Stimulated activated naive CD8-positive, alpha-beta T cell treated with anti-CD3 and anti-CD28 coated beads, Interleukin-15, Interleukin-2, amounts not matched to agents 100 ng/mL and 50 ng/mL, for 24 hours (primary cell): Measurements from ENCODE around the gene CEPT1.
A peak's percentile ranks its signal among the peaks of the same experiment; 100 is the strongest.

Experiments used
- H3K27ac Mint-ChIP-seq: one replicate; pipeline ENCODE4 v1.8.0; 2021; ENCODE audit warnings: mild to moderate bottlenecking, mixed read lengths
- H3K27me3 Mint-ChIP-seq: one replicate; pipeline ENCODE4 v1.8.0; 2021; ENCODE audit warnings: mixed read lengths
- H3K36me3 Mint-ChIP-seq: one replicate; pipeline ENCODE4 v1.8.0; 2021; ENCODE audit warnings: low read depth, mixed read lengths
- H3K4me1 Mint-ChIP-seq: one replicate; pipeline ENCODE4 v1.8.0; 2021; ENCODE audit warnings: low read depth, mixed read lengths
- H3K4me3 Mint-ChIP-seq: one replicate; pipeline ENCODE4 v1.8.0; 2021; ENCODE audit warnings: mild to moderate bottlenecking, mixed read lengths
- H3K9me3 Mint-ChIP-seq: one replicate; pipeline ENCODE4 v1.8.0; 2021; ENCODE audit warnings: mixed read lengths

Gene CEPT1

DNA sequence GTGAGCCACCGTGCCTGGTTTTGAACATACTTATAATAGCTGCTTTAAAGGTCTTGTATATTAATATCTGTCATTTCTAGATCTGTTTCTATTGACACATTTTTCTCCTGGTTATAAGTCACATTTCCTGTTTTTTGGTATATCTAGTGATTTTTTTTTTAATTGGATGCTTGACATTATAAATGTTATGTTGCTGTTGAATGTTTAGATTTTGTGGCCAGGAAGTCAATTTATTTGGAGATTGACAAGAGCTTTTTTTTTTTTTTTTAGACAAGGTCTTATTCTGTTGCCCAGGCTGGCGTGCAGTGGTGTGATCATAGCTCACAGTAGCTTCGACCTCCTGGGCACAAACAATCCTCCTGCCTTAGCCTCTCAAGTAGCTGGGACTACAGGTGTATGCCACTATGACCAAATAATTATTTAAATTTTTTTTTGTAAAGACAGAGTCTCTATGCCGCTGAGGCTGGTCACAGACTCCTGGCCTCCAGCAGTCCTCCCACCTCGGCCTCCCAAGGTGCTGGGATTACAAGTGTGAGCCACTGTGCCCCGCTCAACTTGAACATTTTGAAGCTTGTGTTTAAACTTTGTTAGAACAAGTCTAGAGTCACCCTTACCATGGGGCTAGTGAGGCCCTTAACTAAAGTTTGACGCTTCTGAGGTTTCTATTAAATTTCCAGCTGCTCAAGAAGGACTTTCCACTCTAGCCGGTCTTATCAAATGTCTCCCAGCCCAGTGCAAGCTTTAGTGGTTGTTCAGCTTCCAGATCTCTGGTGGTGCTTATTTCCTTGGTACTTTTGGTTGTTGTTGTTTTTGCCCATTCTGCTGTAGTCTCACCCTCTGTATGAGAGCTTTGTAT, 78.9 kb downstream of the CEPT1 start:
- Mint-ChIP-seq H3K27ac (peak overlapping the region; percentile 92), H3K4me3 (peak overlapping the region; percentile 55), H3K9me3 (no peaks in the 10 kb centered on the region), H3K36me3 (no peaks in the 10 kb centered on the region), H3K4me1 (peaks cover 98% of the 10 kb centered on the region), H3K27me3 (no peaks in the 10 kb centered on the region)

DNA sequence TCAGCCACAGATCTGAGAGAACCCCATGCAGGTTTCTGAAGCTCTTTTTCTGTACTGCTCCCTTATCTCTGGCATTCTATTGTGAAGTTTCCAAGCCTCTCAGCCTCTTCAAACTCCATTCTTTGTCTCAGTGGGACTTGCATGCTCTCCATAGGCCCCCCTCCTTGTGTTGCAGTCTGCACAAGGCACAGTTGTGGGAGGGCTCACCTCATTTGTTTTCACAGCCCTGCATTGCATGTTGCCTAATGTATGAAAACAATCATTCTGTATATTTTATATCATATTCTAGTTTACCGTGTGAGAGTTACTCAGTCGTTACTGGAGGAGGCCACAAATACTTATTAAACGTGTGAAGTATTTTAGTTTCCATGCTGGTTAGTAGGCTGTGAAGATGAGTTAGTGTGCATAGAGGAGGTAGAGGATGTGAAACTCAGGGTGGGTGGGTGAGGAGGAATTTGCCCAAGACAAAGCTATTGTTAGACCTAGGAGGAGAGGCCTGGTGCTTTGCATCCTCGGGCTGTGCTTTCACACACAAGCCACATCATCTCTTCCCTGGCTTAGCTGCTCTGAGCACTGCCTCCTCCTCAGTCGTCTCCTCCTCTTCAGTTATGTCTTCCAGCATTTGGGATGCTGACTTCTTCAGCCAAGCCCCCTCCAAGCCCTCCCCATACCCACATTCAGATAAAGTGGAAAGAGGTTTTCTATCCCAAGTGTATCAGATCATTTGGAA, 79.7 kb downstream of the CEPT1 start:
- Mint-ChIP-seq H3K36me3 (no peaks in the 10 kb centered on the region), H3K27ac (peak overlapping the region; percentile 92), H3K4me3 (peak overlapping the region; percentile 47), H3K4me1 (peaks cover 96% of the 10 kb centered on the region), H3K9me3 (no peaks in the 10 kb centered on the region), H3K27me3 (no peaks in the 10 kb centered on the region)

DNA sequence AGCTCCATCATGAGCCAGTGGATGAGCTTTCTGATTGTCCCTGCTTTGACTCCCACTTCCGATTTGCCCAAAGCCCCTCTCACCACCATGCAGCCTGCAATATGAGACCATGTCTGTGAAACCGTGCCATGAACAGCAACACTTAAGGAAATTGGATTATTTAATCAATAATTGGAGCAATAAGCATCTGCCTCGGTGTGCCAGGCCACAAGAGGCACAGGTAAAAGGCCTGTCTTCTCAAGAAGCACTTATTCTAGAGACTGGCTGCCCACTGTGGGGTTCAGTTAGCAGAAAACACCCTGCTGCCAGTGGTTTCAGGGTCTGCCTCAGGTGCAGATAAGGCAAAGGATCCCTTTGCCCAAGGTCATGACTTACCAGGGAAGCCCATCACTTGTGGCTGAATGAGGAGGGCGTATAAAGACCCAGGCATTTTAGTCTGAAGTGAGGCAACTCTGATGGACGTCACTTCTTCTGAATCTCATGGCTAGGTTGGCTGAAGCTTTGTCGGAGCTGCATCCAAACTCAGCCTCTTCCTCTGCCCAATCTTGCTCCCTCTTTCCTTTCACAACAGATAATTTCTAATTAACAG, 80.4 kb downstream of the CEPT1 start:
- H3K36me3 Mint-ChIP-seq, result no peaks in the 10 kb centered on the region
- peak overlapping the region; percentile 32 for H3K4me3 Mint-ChIP-seq
- H3K9me3 Mint-ChIP-seq, result no peaks in the 10 kb centered on the region
- no peaks in the 10 kb centered on the region for H3K27me3 Mint-ChIP-seq
- H3K4me1 Mint-ChIP-seq, result peaks cover 96% of the 10 kb centered on the region
- peak overlapping the region; percentile 92 for H3K27ac Mint-ChIP-seq

DNA sequence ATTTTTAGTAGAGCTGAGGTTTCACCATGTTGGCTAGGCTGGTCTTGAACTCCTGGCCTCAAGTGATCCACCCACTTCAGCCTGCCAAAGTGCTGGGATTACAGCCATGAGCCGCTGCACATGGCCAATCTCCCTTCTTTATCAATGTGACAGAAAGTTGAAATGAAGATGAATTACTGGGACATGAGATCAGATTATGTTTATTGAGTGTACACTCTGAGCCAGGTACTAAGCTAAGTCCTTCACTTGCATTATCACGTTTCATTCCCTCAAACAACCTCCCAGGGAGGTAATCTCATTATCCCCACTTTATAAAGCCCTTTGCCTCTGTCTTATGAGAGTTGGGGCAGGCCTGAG, 81.2 kb downstream of the CEPT1 start:
- peaks cover 96% of the 10 kb centered on the region for H3K4me1 Mint-ChIP-seq
- peak overlapping the region; percentile 92 for H3K27ac Mint-ChIP-seq
- H3K36me3 Mint-ChIP-seq, result no peaks in the 10 kb centered on the region
- peak overlapping the region; percentile 65 for H3K4me3 Mint-ChIP-seq
- H3K9me3 Mint-ChIP-seq, result no peaks in the 10 kb centered on the region
- H3K27me3 Mint-ChIP-seq, result no peaks in the 10 kb centered on the region

DNA sequence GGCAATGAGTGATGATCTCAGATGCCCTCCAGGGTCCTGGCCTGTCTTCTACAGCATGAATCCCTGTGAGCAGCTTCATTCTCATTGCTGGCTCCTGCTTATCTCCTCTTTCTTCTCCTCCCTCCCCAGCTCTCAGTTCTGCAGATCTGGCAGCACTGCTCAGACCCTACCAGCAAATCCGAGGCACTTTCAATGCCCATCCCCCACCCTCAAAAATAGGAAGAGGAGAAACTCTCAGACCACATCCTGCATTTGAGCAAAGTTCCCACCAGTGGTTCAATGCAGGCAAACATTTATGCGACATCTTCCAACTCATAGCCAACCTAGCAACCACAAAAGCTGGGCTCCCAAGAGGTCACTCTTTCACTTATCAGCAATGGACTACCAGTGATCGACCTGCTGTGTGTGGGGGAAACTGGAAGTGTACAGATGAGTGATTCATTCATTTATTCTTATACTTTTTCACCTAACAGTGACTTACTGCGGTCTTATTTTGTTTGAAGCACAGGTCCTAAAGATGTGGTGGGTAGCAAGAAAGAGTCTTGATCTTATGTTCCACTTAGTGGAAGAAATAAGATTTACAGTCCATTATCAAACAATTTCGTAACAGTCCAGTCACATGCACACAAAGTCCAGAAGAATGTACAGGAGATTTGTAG, 81.7 kb downstream of the CEPT1 start:
- H3K9me3 Mint-ChIP-seq, result no peaks in the 10 kb centered on the region
- no peaks in the 10 kb centered on the region for H3K36me3 Mint-ChIP-seq
- no peaks in the 10 kb centered on the region for H3K27me3 Mint-ChIP-seq
- peak overlapping the region; percentile 92 for H3K27ac Mint-ChIP-seq
- H3K4me3 Mint-ChIP-seq, result peak overlapping the region; percentile 65
- peaks cover 96% of the 10 kb centered on the region for H3K4me1 Mint-ChIP-seq

DNA sequence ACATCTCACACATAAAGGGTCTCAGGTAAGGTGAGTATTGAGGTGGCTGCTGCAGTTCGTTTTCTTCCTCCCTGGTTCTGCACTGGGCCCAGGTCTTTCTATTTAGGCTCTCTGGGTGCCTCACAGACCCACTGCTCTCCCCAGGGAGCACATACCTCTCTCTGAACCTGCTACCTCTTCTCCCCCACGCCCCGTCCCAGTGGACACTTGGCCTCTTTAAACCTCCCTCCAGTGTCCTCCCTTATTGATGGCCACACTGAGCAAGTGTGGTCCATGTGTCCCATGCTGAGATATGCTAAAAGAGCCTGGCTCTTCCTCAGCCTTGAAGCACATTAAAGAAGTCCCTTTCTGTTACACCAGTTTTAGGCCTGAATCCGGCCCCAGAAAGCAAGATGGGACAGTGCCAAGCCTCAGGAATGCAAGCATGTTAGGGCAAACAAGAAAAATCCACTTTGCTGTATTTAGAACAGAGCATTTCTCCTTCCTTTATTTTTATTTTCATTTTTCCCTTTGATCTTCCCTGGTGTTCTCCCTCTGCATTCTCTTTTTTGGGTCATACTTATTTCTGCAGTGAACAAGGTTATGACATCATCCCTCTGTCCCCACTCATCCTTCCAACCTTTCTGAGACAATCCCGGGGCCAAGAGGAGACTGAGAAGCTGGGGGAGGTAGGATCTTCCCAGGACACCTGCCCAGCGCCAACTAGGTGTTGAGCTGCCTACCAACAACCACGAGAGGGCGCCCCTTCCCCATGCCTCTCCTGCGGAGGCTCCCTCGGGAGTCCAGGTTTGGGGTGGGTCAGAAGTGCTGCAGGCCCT, 82.5 kb downstream of the CEPT1 start:
- no peaks in the 10 kb centered on the region for H3K36me3 Mint-ChIP-seq
- H3K4me1 Mint-ChIP-seq, result peaks cover 96% of the 10 kb centered on the region
- no peaks in the 10 kb centered on the region for H3K9me3 Mint-ChIP-seq
- peak overlapping the region; percentile 65 for H3K4me3 Mint-ChIP-seq
- H3K27me3 Mint-ChIP-seq, result no peaks in the 10 kb centered on the region
- peak overlapping the region; percentile 92 for H3K27ac Mint-ChIP-seq

DNA sequence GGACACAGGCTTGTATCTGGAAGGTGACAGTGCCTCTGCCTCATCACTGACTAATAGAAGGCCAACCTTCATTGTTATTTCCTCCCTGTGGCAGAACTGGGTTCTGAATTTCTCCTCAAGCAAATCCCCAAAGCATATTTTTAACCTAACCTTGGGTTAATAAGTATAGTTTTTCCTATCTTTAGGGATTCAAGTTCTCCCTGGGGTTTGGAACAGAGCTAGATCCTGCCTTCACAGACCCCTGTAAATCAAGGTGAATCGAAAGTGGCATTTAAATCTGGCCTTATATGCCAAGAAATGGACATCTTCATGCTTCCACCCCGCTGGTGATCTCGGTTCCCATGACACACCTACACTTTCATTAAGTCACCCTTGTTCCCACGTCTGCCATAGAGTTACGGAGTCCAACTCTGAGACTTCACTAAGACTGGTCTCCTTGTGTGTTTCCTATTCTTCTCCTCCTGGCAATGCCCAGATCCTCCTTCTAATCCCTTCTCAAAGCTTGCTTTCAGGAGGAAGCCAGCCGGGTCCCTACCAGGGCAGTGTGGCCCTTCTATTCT, 83.2 kb downstream of the CEPT1 start:
- Mint-ChIP-seq H3K27me3 (no peaks in the 10 kb centered on the region), H3K4me3 (no peak overlapping the region), H3K36me3 (no peaks in the 10 kb centered on the region), H3K9me3 (no peaks in the 10 kb centered on the region), H3K27ac (peak overlapping the region; percentile 92), H3K4me1 (peaks cover 96% of the 10 kb centered on the region)

DNA sequence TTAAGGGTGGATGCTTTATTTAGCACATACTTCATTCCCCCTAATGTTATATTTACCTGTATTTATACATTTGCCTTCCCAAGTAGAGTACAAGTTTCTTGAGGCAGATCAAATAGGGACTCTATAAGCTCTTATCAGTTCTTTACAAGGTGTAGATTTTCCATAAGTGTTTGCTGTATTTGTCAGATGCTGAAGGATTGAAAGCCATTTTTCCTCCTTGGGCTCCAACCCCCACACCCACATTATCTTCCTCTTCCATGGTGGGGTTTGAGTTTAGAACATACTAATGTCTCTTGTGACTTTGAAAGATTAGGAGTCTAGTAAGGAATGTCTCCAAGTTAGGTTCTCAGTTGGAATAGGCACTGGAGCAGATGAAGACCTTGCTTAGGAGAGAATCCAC, 85.1 kb downstream of the CEPT1 start:
- H3K27ac Mint-ChIP-seq, result peak overlapping the region; percentile 57
- H3K9me3 Mint-ChIP-seq, result no peaks in the 10 kb centered on the region
- no peaks in the 10 kb centered on the region for H3K27me3 Mint-ChIP-seq
- peak overlapping the region; percentile 74 for H3K4me3 Mint-ChIP-seq
- H3K4me1 Mint-ChIP-seq, result peaks cover 93% of the 10 kb centered on the region
- no peaks in the 10 kb centered on the region for H3K36me3 Mint-ChIP-seq

DNA sequence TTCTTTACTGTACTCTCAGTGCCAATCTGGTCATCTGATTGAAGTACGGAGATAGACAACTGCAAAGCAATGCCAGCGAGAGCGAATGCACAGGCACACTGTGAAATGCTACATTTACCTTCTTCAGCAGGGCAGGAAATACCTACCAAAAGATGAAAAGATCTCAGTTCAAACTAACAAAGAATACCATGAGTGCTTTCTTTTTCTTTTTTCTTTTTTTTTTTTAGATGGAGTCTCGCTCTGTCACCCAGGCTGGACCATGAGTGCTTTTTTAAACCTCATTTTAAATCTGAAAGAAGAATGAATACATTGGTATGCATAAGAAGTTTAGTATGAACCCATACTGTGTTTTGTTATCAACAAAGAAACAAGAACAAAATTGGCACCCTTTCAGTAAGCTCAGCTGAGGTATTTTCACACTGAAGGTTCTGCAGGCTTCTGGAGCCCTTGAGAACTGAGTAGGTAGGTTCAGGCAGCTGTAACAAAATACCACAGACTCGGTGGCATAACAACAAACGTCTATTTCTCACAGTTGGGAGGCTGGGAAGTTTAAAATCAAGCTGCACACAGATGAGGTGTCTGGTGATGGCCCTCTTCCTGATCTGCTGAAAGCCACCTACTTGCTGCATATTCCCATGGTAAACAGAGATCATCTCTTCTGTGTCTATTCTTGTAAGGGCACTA, 85.8 kb downstream of the CEPT1 start:
- Mint-ChIP-seq H3K27me3 (no peaks in the 10 kb centered on the region), H3K27ac (peak overlapping the region; percentile 57), H3K4me1 (peaks cover 92% of the 10 kb centered on the region), H3K9me3 (no peaks in the 10 kb centered on the region), H3K36me3 (no peaks in the 10 kb centered on the region), H3K4me3 (peak overlapping the region; percentile 74)

DNA sequence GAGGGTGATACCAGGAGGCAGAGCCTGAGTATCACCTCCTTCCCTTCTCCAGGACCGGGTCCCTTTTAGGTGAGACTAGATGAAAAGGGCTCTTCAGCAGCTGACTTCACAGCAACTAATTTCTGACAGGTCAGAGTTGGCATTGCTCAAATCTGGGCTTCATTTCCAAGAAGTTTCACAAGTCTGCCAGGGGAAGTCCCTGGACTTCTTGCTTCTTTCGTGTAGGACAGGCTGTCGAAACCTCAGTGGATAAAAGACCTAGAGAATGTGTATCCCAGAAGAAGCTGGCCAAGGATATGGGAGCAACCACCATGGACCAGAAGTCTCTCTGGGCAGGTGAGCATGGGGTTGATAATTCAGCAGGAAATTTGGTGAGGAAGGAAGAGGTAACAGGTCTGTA, 87.4 kb downstream of the CEPT1 start, which contains the start of gene CHI3L2:
TSS of gene CHI3L2 (plus strand) at position 280 of the 400 bp plus-strand sequence. CDS start at position 297, 17 bp downstream.
- H3K9me3 Mint-ChIP-seq, result no peaks in the 10 kb centered on the region
- peaks cover 90% of the 10 kb centered on the region for H3K4me1 Mint-ChIP-seq
- H3K4me3 Mint-ChIP-seq, result no peak within 1 kb of the TSS
- no peaks in the 10 kb centered on the region for H3K36me3 Mint-ChIP-seq
- no peaks in the 10 kb centered on the region for H3K27me3 Mint-ChIP-seq
- peak within 1 kb of the TSS; percentile 43 for H3K27ac Mint-ChIP-seq

DNA sequence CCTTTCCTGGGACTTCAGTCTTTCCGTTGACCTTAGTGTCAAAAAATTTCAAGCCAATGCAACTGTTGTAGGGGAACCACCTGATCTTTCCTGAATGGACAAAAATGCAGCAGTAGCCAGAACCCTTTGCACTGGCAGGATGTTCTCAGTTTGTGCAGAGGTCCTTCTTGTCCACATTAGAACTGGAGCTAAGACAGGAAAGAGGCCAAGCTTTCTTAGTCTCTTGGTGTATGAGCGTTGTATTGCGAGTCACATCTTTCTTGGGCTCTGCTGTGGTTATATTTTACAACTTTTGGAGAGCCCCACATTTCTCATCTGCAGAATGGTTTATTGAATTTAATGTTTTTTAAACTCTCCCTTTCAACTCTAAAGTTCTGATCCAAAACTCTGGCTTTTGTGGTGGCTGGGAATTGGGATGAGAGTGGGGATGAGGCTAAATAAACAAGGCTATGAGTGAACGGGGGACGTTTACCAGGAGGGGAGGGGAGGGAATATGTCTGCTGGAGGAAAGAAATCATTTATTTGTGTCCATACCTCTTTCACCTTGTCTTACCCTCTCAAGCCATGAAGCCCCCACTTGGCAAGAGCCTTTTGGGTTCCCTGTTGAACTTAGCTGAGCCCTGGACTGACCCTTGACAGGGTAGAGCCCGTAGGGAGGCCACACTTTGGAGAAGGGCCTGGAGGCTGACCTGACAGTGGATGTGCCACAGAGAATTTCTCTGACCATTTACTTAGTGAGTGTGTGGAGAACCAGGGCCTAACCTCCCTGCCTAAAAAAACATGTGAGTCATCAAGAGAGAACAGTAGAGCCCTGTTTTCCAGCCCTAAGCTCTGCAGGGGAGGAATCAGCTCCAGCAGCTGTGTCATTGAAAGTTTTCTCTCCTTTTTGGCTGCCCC, 88.1 kb downstream of the CEPT1 start:
- no peaks in the 10 kb centered on the region for H3K9me3 Mint-ChIP-seq
- peak overlapping the region; percentile 43 for H3K27ac Mint-ChIP-seq
- H3K4me3 Mint-ChIP-seq, result no peak overlapping the region
- peaks cover 87% of the 10 kb centered on the region for H3K4me1 Mint-ChIP-seq
- no peaks in the 10 kb centered on the region for H3K36me3 Mint-ChIP-seq
- no peaks in the 10 kb centered on the region for H3K27me3 Mint-ChIP-seq

DNA sequence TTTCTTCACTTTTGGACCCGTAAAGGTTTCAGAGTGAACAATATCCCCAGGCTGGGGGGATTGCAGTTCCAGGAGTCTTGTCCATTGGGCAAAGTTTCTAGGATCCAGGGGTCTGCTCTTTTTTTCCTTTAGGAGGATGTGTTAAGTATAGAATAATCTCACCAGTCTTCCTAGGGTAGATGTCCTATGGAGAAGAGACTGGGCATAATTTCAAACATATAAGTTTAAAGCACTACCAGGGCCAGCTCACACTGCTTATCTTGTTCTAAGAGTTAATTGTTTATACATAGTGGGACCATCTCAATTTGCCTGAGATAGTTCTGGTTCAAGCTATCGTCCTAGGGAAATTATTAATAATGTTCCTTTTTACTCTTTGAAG, 88.7 kb downstream of the CEPT1 start:
- peaks cover 81% of the 10 kb centered on the region for H3K4me1 Mint-ChIP-seq
- no peaks in the 10 kb centered on the region for H3K27me3 Mint-ChIP-seq
- H3K36me3 Mint-ChIP-seq, result no peaks in the 10 kb centered on the region
- no peak overlapping the region for H3K27ac Mint-ChIP-seq
- peak overlapping the region; percentile 50 for H3K4me3 Mint-ChIP-seq
- no peaks in the 10 kb centered on the region for H3K9me3 Mint-ChIP-seq

DNA sequence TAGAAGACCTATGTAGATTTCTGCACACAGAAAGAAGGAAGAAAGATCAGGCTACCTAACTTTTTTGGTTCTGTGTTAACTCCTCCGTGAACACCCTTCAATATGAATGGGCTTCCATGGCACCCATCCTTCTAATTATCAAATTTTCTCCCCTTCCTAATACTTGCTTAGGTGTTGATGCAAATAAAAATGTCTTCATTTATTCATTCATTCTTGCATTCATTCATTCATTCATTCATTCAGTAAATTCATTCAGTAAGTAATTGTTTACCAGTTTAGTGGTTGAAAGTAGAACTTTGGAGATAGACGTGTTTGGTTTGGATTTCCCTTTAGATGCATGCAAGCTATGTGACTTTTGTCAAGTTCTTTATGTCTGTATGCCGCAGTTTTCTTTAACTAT, 92.1 kb downstream of the CEPT1 start:
- H3K27me3 Mint-ChIP-seq, result no peaks in the 10 kb centered on the region
- no peaks in the 10 kb centered on the region for H3K9me3 Mint-ChIP-seq
- no peak overlapping the region for H3K27ac Mint-ChIP-seq
- peaks cover 56% of the 10 kb centered on the region for H3K4me1 Mint-ChIP-seq
- H3K36me3 Mint-ChIP-seq, result no peaks in the 10 kb centered on the region
- H3K4me3 Mint-ChIP-seq, result peak overlapping the region; percentile 2
